Body of pancreas (tissue), 4 donors: ENCODE results near the gene CAPG. TPM values are rescaled to one million over a fixed set of nuclear protein-coding genes. Genes with fewer than 3 reads are reported as not detected.
"Not testable (repeated sequence)": the region's sequence is repeated elsewhere in the genome, so short reads cannot be mapped to it uniquely, and the experiment has no call there.

Source experiments
- ATAC-seq: fragments of 150-250 bp; one replicate; pipeline ENCODE4 v1.9.1; 2016
- DNase-seq, 4 donors: peaks; one replicate each; pipeline ENCODE4 v3.0.0-alpha.2; 2019
- H3K27ac ChIP-seq, 4 donors: fragments of 200-600 bp; sonication (generic); 1 replicate in 3 of 4; 2 replicates in 1 of 4; pipeline versions ENCODE4 v1.5.1 to v1.6.1; 2016 to 2019; ENCODE audit warnings: mild to moderate bottlenecking in 1 of 4, mixed read lengths in 1 of 4, moderate library complexity in 1 of 4
- H3K27me3 ChIP-seq, 2 donors: fragments of 200-600 bp; sonication (generic); one replicate each; pipeline ENCODE4 v1.6.0; 2016; ENCODE audit warnings: mild to moderate bottlenecking in 1 of 2
- H3K36me3 ChIP-seq, 2 donors: fragments of 200-600 bp; sonication (generic); replicated peaks in 1 of 2; 2 replicates each; pipeline ENCODE4 v1.5.1; 2016; ENCODE audit warnings: low read depth in 2 of 2; ENCODE audit not compliant: insufficient read depth in 1 of 2
- H3K4me1 ChIP-seq: fragments of 200-600 bp; sonication (generic); one replicate; pipeline ENCODE4 v1.6.0; 2016
- H3K4me3 ChIP-seq, 2 donors: fragments of 200-600 bp; sonication (generic); 1 replicate in 1 of 2; 2 replicates in 1 of 2; pipeline ENCODE4 v1.5.1; 2016 to 2019
- H3K9me3 ChIP-seq, 3 donors: fragments of 200-600 bp; sonication (generic); 1 replicate in 2 of 3; 2 replicates in 1 of 3; pipeline ENCODE4 v1.5.1; 2016
- CTCF ChIP-seq, 7 experiments: fragments of 450-650 bp in 4 of 7; fragments of 200-600 bp in 3 of 7; sonication (generic) in 3 of 7; IDR thresholded peaks; one replicate each; pipeline ENCODE4 v1.5.1; 2016 to 2019; ENCODE audit warnings: antibody characterized with exemption in 7 of 7
- POLR2A ChIP-seq, 3 donors: fragments of 450-650 bp; IDR thresholded peaks; one replicate each; pipeline ENCODE4 v1.6.1; 2016; ENCODE audit warnings: antibody characterized with exemption in 3 of 3, mild to moderate bottlenecking in 2 of 3
- WGBS, 2 donors: methylation state at CpG; one replicate each; pipeline ENCODE4 v1.1.5; 2017; 5-methylcytosine and 5-hydroxymethylcytosine counted together
- intact Hi-C: fragments of 100-400 bp; cut with DNase I; formaldehyde crosslinking; loops from one replicate; pipeline ENCODE4 v1.15.1; 2023
- total RNA-seq, 2 donors: library from RNA; depleted of rRNA; stranded (reverse); fragments of >200 nt; gene quantifications; one replicate each; pipeline ENCODE4 v1.1.0, GENCODE V29; 2016

CAPG gene
- total RNA-seq, 2 donors from 2014 or later: 26.0 to 35.0 TPM

- Histone ChIP-seq H3K27ac (no peak overlapping the region), H3K27me3 (no peaks in the 10 kb centered on the region), H3K9me3 (no peaks in the 10 kb centered on the region), H3K4me1 (no peaks in the 10 kb centered on the region), H3K4me3 (no peak overlapping the region), H3K36me3 (peaks cover 0 to 4% of the 10 kb centered on the region in 2 donors)
- 79 to 92% methylated on average over 2 of the region's 2 CpGs for WGBS, 2 donors
- no peak for DNase-seq
- no peak for TF ChIP-seq POLR2A (IDR thresholded peaks at IDR 0.05)
- no peak for TF ChIP-seq CTCF (IDR thresholded peaks at IDR 0.05)
- no peak for ATAC-seq
- intact Hi-C loops: no loop called here
These were observed 24.4 kb downstream of the CAPG start for GRCh38 chr2:85385746-85386145.

- intact Hi-C loops: no loop called here
- ATAC-seq (no peak), DNase-seq (no peak)
- H3K9me3 ChIP-seq: no peaks in the 10 kb centered on the region
- no peak overlapping the region for H3K27ac ChIP-seq
- H3K4me1 ChIP-seq: no peaks in the 10 kb centered on the region
- H3K36me3 ChIP-seq: peaks cover 0 to 4% of the 10 kb centered on the region in 2 donors
- 75 to 80% methylated on average over 4 of the region's 4 CpGs for WGBS, 2 donors
- TF ChIP-seq POLR2A (IDR thresholded peaks at IDR 0.05) (no peak), CTCF (IDR thresholded peaks at IDR 0.05) (no peak)
- no peak overlapping the region for H3K4me3 ChIP-seq
- no peaks in the 10 kb centered on the region for H3K27me3 ChIP-seq
These were observed 26.3 kb downstream of the CAPG start for GRCh38 chr2:85383850-85384249.

GRCh38 chr2:85383151-85383550 lies 27.0 kb downstream of the CAPG start:
- H3K4me1 ChIP-seq, H3K27me3 ChIP-seq, H3K27ac ChIP-seq, ATAC-seq, DNase-seq, H3K36me3 ChIP-seq, intact Hi-C loops, H3K4me3 ChIP-seq, H3K9me3 ChIP-seq: not testable (repeated sequence)
- WGBS, 2 donors: 87 to 94% methylated on average over 5 of the region's 5 CpGs

GRCh38 chr2:85380048-85380447 lies 30.1 kb downstream of the CAPG start:
- Histone ChIP-seq H3K9me3 (no peaks in the 10 kb centered on the region), H3K27me3 (no peaks in the 10 kb centered on the region), H3K4me1 (no peaks in the 10 kb centered on the region), H3K36me3 (peaks cover 0 to 1% of the 10 kb centered on the region in 2 donors), H3K4me3 (no peak overlapping the region), H3K27ac (no peak overlapping the region)
- no peak for ATAC-seq
- TF ChIP-seq POLR2A (IDR thresholded peaks at IDR 0.05) (no peak), CTCF (IDR thresholded peaks at IDR 0.05) (no peak)
- no peak for DNase-seq
- intact Hi-C loops: no loop called here
- 71 to 76% methylated on average over 1 of the region's 1 CpG for WGBS, 2 donors

GRCh38 chr2:85378257-85378656 lies 31.9 kb downstream of the CAPG start:
- TF ChIP-seq POLR2A (IDR thresholded peaks at IDR 0.05): no peak
- no peak for TF ChIP-seq CTCF (IDR thresholded peaks at IDR 0.05)
- no peaks in the 10 kb centered on the region for H3K27me3 ChIP-seq
- no peaks in the 10 kb centered on the region for H3K4me1 ChIP-seq
- 87 to 89% methylated on average over 5 of the region's 5 CpGs for WGBS, 2 donors
- no peak overlapping the region for H3K4me3 ChIP-seq
- ATAC-seq: no peak
- peaks cover 0 to 1% of the 10 kb centered on the region in 2 donors for H3K36me3 ChIP-seq
- no peak for DNase-seq
- intact Hi-C loops: no loop called here
- H3K9me3 ChIP-seq: no peaks in the 10 kb centered on the region
- H3K27ac ChIP-seq: no peak overlapping the region
